OCI-LY1 (cell line): ENCODE results near the gene C19orf44.

Experiments
- EZH2 ChIP-seq: fragments of 200-600 bp; sonication (generic), shearing (Covaris generic); IDR thresholded peaks from 2 replicates; pipeline ENCODE4 v1.8.0; 2017; ENCODE audit warnings: borderline replicate concordance, mixed run types, mild to moderate bottlenecking, antibody characterized with exemption, low read length, moderate library complexity, mixed read lengths
- TF ChIP-seq, protein P1 (sequence below): fragments of 200-600 bp; sonication (generic), shearing (Covaris generic); IDR thresholded peaks from 2 replicates; pipeline ENCODE4 v1.5.1; 2017; ENCODE audit warnings: mild to moderate bottlenecking, antibody characterized with exemption, low read length, moderate library complexity, mixed read lengths

DNA sequence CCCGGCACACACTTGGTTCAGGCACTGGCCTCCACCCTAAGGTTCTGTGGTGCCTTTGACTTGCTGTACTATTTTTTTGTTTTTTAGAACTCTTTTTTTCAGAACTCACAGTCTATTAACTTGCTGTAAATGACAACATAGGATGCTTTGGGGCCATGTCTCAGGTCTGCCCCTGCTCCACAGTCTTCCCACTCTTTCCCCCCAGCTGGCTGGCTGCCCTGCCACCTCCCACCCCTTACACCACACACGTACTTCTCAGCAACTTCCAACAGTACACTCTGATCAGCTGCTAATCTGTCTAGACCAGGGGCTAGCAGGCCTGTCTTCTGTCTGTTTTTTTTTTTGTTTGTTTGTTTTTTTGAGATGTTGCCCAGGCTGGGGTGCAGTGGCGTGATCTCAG, 8.1 kb downstream of the C19orf44 start:
- no peak for TF ChIP-seq EZH2
- TF ChIP-seq, protein P1, sequence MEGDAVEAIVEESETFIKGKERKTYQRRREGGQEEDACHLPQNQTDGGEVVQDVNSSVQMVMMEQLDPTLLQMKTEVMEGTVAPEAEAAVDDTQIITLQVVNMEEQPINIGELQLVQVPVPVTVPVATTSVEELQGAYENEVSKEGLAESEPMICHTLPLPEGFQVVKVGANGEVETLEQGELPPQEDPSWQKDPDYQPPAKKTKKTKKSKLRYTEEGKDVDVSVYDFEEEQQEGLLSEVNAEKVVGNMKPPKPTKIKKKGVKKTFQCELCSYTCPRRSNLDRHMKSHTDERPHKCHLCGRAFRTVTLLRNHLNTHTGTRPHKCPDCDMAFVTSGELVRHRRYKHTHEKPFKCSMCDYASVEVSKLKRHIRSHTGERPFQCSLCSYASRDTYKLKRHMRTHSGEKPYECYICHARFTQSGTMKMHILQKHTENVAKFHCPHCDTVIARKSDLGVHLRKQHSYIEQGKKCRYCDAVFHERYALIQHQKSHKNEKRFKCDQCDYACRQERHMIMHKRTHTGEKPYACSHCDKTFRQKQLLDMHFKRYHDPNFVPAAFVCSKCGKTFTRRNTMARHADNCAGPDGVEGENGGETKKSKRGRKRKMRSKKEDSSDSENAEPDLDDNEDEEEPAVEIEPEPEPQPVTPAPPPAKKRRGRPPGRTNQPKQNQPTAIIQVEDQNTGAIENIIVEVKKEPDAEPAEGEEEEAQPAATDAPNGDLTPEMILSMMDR: no peak
